Measurements from ENCODE around the gene BMP7.

- TF ChIP-seq POLR2A (IDR thresholded peaks at IDR 0.05; ENCODE audit: low read depth, low read length) (no peak), TAF1 (IDR thresholded peaks at IDR 0.05; ENCODE audit: borderline replicate concordance, low read depth, low read length) (no peak)
These were observed 48.9 kb upstream of the BMP7 start for GRCh38 chr20:57315083-57315975.
